ENCODE data around the gene MIGA2.

- TF ChIP-seq CTCF (conservative IDR thresholded peaks at IDR 0.05; ENCODE audit: low read depth, low read length) (no peak), EZH2 (IDR thresholded peaks at IDR 0.05; ENCODE audit: low read length, unreplicated experiment) (no peak), EZH2phosphoT487 (IDR thresholded peaks at IDR 0.05; ENCODE audit: borderline replicate concordance, low read length) (no peak)
Observed at GRCh38 chr9:129093602-129094386, 57.4 kb downstream of the MIGA2 start.

All from PC-3 (cell line).